ENCODE results near the gene UBAC2. TPM values are rescaled to one million over a fixed set of nuclear protein-coding genes. Genes with fewer than 3 reads are reported as not detected.
A peak's percentile ranks its signal among the peaks of the same experiment; 100 is the strongest.

Gene UBAC2
- total and polyA plus RNA-seq, 2 of the 8 experiments (the other 6 are each of a cell fraction or from before 2014, with no cell fraction given) = 75.9 to 76.9 TPM

GRCh38 chr13:99393791-99394735 is 193.4 kb downstream of the UBAC2 start:
- Histone ChIP-seq H3K79me2 (ENCODE audit: control insufficient read depth in 1 of 2, insufficient read depth in 2 of 2, low read length in 2 of 2) (no peaks in the 10 kb centered on the region), H3K56ac (replicated peaks; ENCODE audit: insufficient read length, low read depth, low read length) (no peak overlapping the region), H3K27me3 (replicated peaks in 1 of 4; ENCODE audit: control insufficient read depth in 3 of 4, extremely low read depth in 1 of 4, insufficient read depth in 3 of 4, low read length in 3 of 4) (no peaks in the 10 kb centered on the region), H2BK5ac (ENCODE audit: low read depth, low read length) (no peak overlapping the region; the same call in 1 of the 2 replicates), H2BK15ac (ENCODE audit: low read length) (no peak overlapping the region), H3K36me3 (ENCODE audit: control insufficient read depth in 2 of 4, insufficient read depth in 4 of 4, low read length in 3 of 4) (no peaks in the 10 kb centered on the region), H2BK120ac (replicated peaks; ENCODE audit: low read depth, low read length) (no peak overlapping the region), H4K5ac (ENCODE audit: insufficient read length, low read depth, low read length) (no peak overlapping the region), H3K18ac (ENCODE audit: extremely low read depth, low read length) (peak overlapping the region; percentile 48; the same call in 1 of the 2 replicates), H4K91ac (replicated peaks; ENCODE audit: insufficient read length, low read length) (no peak overlapping the region), H3K9ac (replicated peaks in 1 of 4; ENCODE audit: extremely low read depth in 1 of 4, low read depth in 3 of 4, low read length in 3 of 4) (no peak overlapping the region), H2AK5ac (ENCODE audit: low read depth, low read length) (no peak overlapping the region), H4K8ac (ENCODE audit: extremely low read depth, insufficient read depth, low read length) (peak overlapping the region; percentile 35), H3K4ac (replicated peaks; ENCODE audit: insufficient read length, low read depth, low read length) (no peak overlapping the region), H3K9me3 (ENCODE audit: insufficient read depth in 2 of 2, low read depth in 1 of 2, low read length in 1 of 2) (no peaks in the 10 kb centered on the region), H2BK12ac (ENCODE audit: low read depth, low read length) (no peak overlapping the region), H2BK20ac (ENCODE audit: low read length) (no peak overlapping the region), H3K4me1 (replicated peaks in 1 of 4; ENCODE audit: control insufficient read depth in 3 of 4, insufficient read depth in 4 of 4, low read length in 3 of 4) (no peaks in the 10 kb centered on the region), H3K4me3 (ENCODE audit: extremely low read depth in 1 of 4, insufficient read depth in 2 of 4, low read depth in 3 of 4, low read length in 4 of 4) (no peak overlapping the region), H3K23ac (ENCODE audit: insufficient read length) (no peak overlapping the region), H4K20me1 (replicated peaks in 1 of 2; ENCODE audit: control insufficient read depth in 1 of 2, insufficient read depth in 2 of 2, low read length in 2 of 2) (no peaks in the 10 kb centered on the region), H3K23me2 (ENCODE audit: low read depth, low read length) (0 out of 2 replicates have a peak, but pooled peaks cover 1% of the 10 kb centered on the region), H2AFZ (ENCODE audit: low read length) (no peak overlapping the region), H3K14ac (ENCODE audit: insufficient read length) (no peak overlapping the region), H3K79me1 (ENCODE audit: low read depth, low read length) (no peaks in the 10 kb centered on the region), H3K4me2 (ENCODE audit: insufficient read depth in 1 of 2, low read depth in 2 of 2, low read length in 2 of 2) (no peak overlapping the region), H3K27ac (ENCODE audit: low read depth, low read length) (no peak overlapping the region)
- FAIRE-seq = no peak
- CTCF ChIA-PET (ENCODE audit: partially characterized antibody) = interaction anchor here (0.9 to 16.2 kb wide), 3 partner anchors 15 to 41 kb away, joined by 3 to 227 read pairs (median 7); no protein-coding TSS in a partner anchor
- POLR2A ChIA-PET (ENCODE audit: partially characterized antibody) = no interaction called here
- DNase-seq (ENCODE audit: low read depth in 1 of 2, low spot score in 2 of 2) = no peak
- WGBS, 2 experiments (ENCODE audit: extremely low coverage in 1 of 2, insufficient coverage in 1 of 2, insufficient read length in 1 of 2, insufficient replicate concordance in 2 of 2, low coverage in 1 of 2, low lambda C conversion rate in 2 of 2, missing lambda C conversion rate in 1 of 2) = 92% methylated on average over 21 of the region's 21 CpGs; no CpG with 5 or more reads in 1 of the 2 experiments
- TF ChIP-seq CEBPB (IDR thresholded peaks at IDR 0.05; ENCODE audit: low read depth, low read length) (no peak), USF2 (IDR thresholded peaks at IDR 0.05; ENCODE audit: low read length) (no peak), BCL11A (IDR thresholded peaks at IDR 0.05; ENCODE audit: low read depth in 2 of 2, low read length in 2 of 2) (no peak), CREB1 (IDR thresholded peaks at IDR 0.05) (no peak), ATF3 (IDR thresholded peaks at IDR 0.05; ENCODE audit: insufficient read depth, low read depth, low read length) (no peak), SP1 (IDR thresholded peaks at IDR 0.05; ENCODE audit: low read depth, low read length) (no peak), SP2 (IDR thresholded peaks at IDR 0.05; ENCODE audit: low read length) (no peak), GTF2F1 (IDR thresholded peaks at IDR 0.05; ENCODE audit: borderline replicate concordance, low read depth, low read length) (no peak), RFX5 (IDR thresholded peaks at IDR 0.05; ENCODE audit: borderline replicate concordance, low read depth, low read length) (no peak), SAP30 (IDR thresholded peaks at IDR 0.05; ENCODE audit: insufficient read depth, insufficient replicate concordance, low read length) (no peak)
